Subcutaneous adipose tissue (tissue), 4 donors: ENCODE measurements around the gene HPSE2. TPM values are rescaled to one million over a fixed set of nuclear protein-coding genes. Genes with fewer than 3 reads are reported as not detected.

Experiments used
- CTCF ChIP-seq: fragments of 450-650 bp; IDR thresholded peaks from one replicate; pipeline ENCODE4 v1.5.1; 2016; ENCODE audit warnings: low read depth, mild to moderate bottlenecking, control low read depth, antibody characterized with exemption, moderate library complexity
- total RNA-seq, 4 donors: library from RNA; depleted of rRNA; stranded (reverse); fragments of >200 nt; gene quantifications; one replicate each; pipeline ENCODE4 v1.1.0, GENCODE V29; 2016

Gene HPSE2
- total RNA-seq, 4 donors from 2014 or later: 0.34 to 3.2 (median 0.71) TPM

- no peak for TF ChIP-seq CTCF
Measured at GRCh38 chr10:98555021-98555619, 680.5 kb downstream of the HPSE2 start.

GRCh38 chr10:98539578-98539977 is 696.1 kb downstream of the HPSE2 start:
- TF ChIP-seq CTCF: no peak

GRCh38 chr10:98538472-98538871 is 697.2 kb downstream of the HPSE2 start:
- TF ChIP-seq CTCF: no peak

GRCh38 chr10:98536551-98536950 is 699.1 kb downstream of the HPSE2 start:
- no peak for TF ChIP-seq CTCF

- TF ChIP-seq CTCF: no peak
Measured at GRCh38 chr10:98533746-98534445, 701.8 kb downstream of the HPSE2 start.

- no peak for TF ChIP-seq CTCF
Measured at GRCh38 chr10:98533241-98533640, 702.4 kb downstream of the HPSE2 start.

GRCh38 chr10:98528805-98529183 is 706.9 kb downstream of the HPSE2 start:
- no peak for TF ChIP-seq CTCF
